Transverse colon (tissue), 4 donors: Measurements from ENCODE around the gene SLFN5.

ENCODE experiments used
- CTCF ChIP-seq, 5 experiments: fragments of 200-600 bp in 3 of 5; fragments of 450-650 bp in 2 of 5; sonication (generic) in 3 of 5; IDR thresholded peaks; 1 replicate in 2 of 5; 2 replicates in 3 of 5; pipeline ENCODE4 v1.5.1; 2016 to 2017; ENCODE audit warnings: antibody characterized with exemption in 5 of 5, inconsistent platforms in 3 of 5, mild to moderate bottlenecking in 2 of 5, moderate library complexity in 1 of 5
- EP300 ChIP-seq: sonication (generic); formaldehyde crosslinking; IDR thresholded peaks from one replicate; pipeline ENCODE4 v1.6.1; 2017; ENCODE audit warnings: antibody characterized with exemption, low read depth
- POLR2A ChIP-seq: fragments of 450-650 bp; IDR thresholded peaks from one replicate; pipeline ENCODE4 v1.6.1; 2016; ENCODE audit warnings: antibody characterized with exemption, mild to moderate bottlenecking, moderate library complexity
- POLR2AphosphoS5 ChIP-seq, 3 donors: sonication (generic); formaldehyde crosslinking; IDR thresholded peaks; one replicate each; pipeline ENCODE4 v1.6.1; 2016; ENCODE audit warnings: antibody characterized with exemption in 3 of 3

DNA sequence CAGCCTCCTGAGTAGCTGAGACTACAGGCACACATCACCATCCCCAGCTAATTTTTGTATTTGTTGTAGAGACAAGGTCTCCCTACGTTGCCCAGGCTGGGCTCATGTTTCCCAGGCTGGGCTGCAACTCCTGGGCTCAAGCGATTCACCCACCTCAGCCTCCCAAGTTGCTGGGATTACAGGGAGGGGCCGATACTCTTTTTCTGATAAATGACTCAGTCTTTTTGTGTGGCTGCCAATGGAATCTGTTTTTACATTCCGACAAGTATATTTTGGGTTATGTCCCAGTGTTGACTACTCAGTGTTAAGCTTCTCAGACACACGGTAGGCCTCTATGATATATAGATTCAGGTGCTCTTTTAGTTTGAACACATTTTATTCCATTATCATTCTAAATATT, 72.4 kb downstream of the SLFN5 start:
- TF ChIP-seq EP300 (no peak), POLR2A (no peak), CTCF (IDR thresholded peaks at IDR 0.05) (no peak), POLR2AphosphoS5 (IDR thresholded peaks at IDR 0.05) (no peak)
